HepG2 (cell line): ENCODE data around the gene DSTYK. TPM values are rescaled to one million over a fixed set of nuclear protein-coding genes. Genes with fewer than 3 reads are reported as not detected.

Experiments
- ATAC-seq: fragments of 200-7000 bp; cut with Tn5 transposase; 3 replicates; pipeline ENCODE4 v1.9.1; 2020; ENCODE audit warnings: mild to moderate bottlenecking, moderate library complexity
- BruUV-seq: library from RNA; stranded (reverse); fragments of 400-500 nt; replicated peaks from 2 replicates; lab custom pipeline; 2021; lab: Mats Ljungman, UMichigan
- CTCF ChIA-PET: fragments of 300-600 bp; formaldehyde crosslinking; extraction: SDS; loops from one replicate; lab custom pipeline; 2021; ENCODE audit warnings: low total read pairs, inconsistent platforms, low intra/inter-chr PET ratio; lab: Yijun Ruan, JAX
- POLR2A ChIA-PET: fragments of 350-600 bp; sonication (Branson Sonifier 250); formaldehyde crosslinking; loops from one replicate; lab custom pipeline; 2020; ENCODE audit warnings: antibody characterized with exemption, inconsistent platforms; lab: Yijun Ruan, JAX
- DNase-seq: peaks from one replicate; pipeline ENCODE4 v3.0.0-alpha.2; 2015; ENCODE audit warnings: low spot score
- FAIRE-seq: peaks from 3 replicates; lab custom pipeline; 2011; peaks lifted over from hg19 to GRCh38; lab: Jason Lieb, UNC
- H2AFZ ChIP-seq: one replicate; pipeline ENCODE4 v1.6.1; 2011; ENCODE audit warnings: low read length, inconsistent platforms
- H3K27ac ChIP-seq: fragments of 300-600 bp; 3 replicates; pipeline ENCODE4 v1.8.0; 2011; ENCODE audit warnings: mixed run types, mild to moderate bottlenecking, mixed read lengths, low read length, inconsistent platforms; ENCODE audit not compliant: insufficient read depth; ENCODE audit errors: extremely low read length
- H3K27me3 ChIP-seq, 2 experiments: fragments of 200-600 bp in 1 of 2; 2 replicates in 1 of 2; 3 replicates in 1 of 2; pipeline versions ENCODE4 v1.6.0 to v1.8.0; 2011; ENCODE audit warnings: low read length in 2 of 2, mild to moderate bottlenecking in 2 of 2, moderate library complexity in 2 of 2, inconsistent platforms in 1 of 2; ENCODE audit not compliant: insufficient read depth in 2 of 2, control insufficient read depth in 1 of 2
- H3K36me3 ChIP-seq, 2 experiments: fragments of 200-600 bp in 1 of 2; replicated peaks in 1 of 2; 2 replicates in 1 of 2; 3 replicates in 1 of 2; pipeline versions ENCODE4 v1.5.1 to v1.8.0; 2011; ENCODE audit warnings: low read length in 2 of 2, inconsistent platforms in 1 of 2; ENCODE audit not compliant: insufficient read depth in 2 of 2, control insufficient read depth in 1 of 2
- H3K4me1 ChIP-seq: 2 replicates; pipeline ENCODE4 v1.5.1; 2012; ENCODE audit warnings: low read length, inconsistent platforms; ENCODE audit not compliant: insufficient read depth
- H3K4me2 ChIP-seq: 2 replicates; pipeline ENCODE4 v1.6.0; 2011; ENCODE audit warnings: low read depth, low read length, inconsistent platforms
- H3K4me3 ChIP-seq, 3 experiments: fragments of 200-600 bp in 1 of 3; sonication (generic), shearing (Covaris generic) in 1 of 3; replicated peaks in 1 of 3; 2 replicates each; pipeline ENCODE4 v1.5.1; 2011 to 2016; ENCODE audit warnings: low read length in 3 of 3, inconsistent platforms in 2 of 3, low read depth in 2 of 3, mild to moderate bottlenecking in 2 of 3, control low read depth in 1 of 3, mixed read lengths in 1 of 3; ENCODE audit not compliant: insufficient read depth in 1 of 3
- H3K79me2 ChIP-seq: one replicate; pipeline ENCODE4 v1.6.1; 2011; ENCODE audit warnings: low read length, inconsistent platforms; ENCODE audit not compliant: insufficient read depth
- H3K9ac ChIP-seq: 2 replicates; pipeline ENCODE4 v1.6.0; 2011; ENCODE audit warnings: mild to moderate bottlenecking, low read depth, low read length, inconsistent platforms; ENCODE audit not compliant: insufficient read depth
- H3K9me3 ChIP-seq: 2 replicates; pipeline ENCODE4 v1.5.1; 2012; ENCODE audit warnings: mild to moderate bottlenecking, low read length
- H4K20me1 ChIP-seq: 2 replicates; pipeline ENCODE4 v1.6.0; 2011; ENCODE audit warnings: inconsistent platforms, mild to moderate bottlenecking, low read length, moderate library complexity; ENCODE audit not compliant: insufficient read depth
- CTCF ChIP-seq: sonication (generic); formaldehyde crosslinking; IDR thresholded peaks from 2 replicates; pipeline ENCODE4 v1.5.0; 2020; ENCODE audit warnings: mild to moderate bottlenecking, missing genetic modification reagents, moderate library complexity
- E2F2 ChIP-seq: sonication (generic); formaldehyde crosslinking; IDR thresholded peaks from 2 replicates; pipeline ENCODE4 v1.4.0; 2020; ENCODE audit warnings: missing genetic modification reagents, borderline replicate concordance
- FOSL2 ChIP-seq: sonication (generic); formaldehyde crosslinking; IDR thresholded peaks from 2 replicates; pipeline ENCODE4 v1.4.0; 2020; ENCODE audit warnings: missing genetic modification reagents
- STAG1 ChIP-seq: sonication (generic); formaldehyde crosslinking; IDR thresholded peaks from 2 replicates; pipeline ENCODE4 v1.4.0; 2020; ENCODE audit warnings: missing genetic modification reagents
- ZFP41 ChIP-seq: sonication (generic); formaldehyde crosslinking; IDR thresholded peaks from 2 replicates; pipeline ENCODE4 v1.4.0; 2020; ENCODE audit warnings: mild to moderate bottlenecking, missing genetic modification reagents, borderline replicate concordance
- ZFX ChIP-seq: sonication (generic); formaldehyde crosslinking; IDR thresholded peaks from 2 replicates; pipeline ENCODE4 v1.4.0; 2020; ENCODE audit warnings: mild to moderate bottlenecking, low read depth, missing genetic modification reagents, moderate library complexity
- ZNF432 ChIP-seq: sonication (generic); formaldehyde crosslinking; IDR thresholded peaks from 2 replicates; pipeline ENCODE4 v1.5.0; 2020; ENCODE audit warnings: missing genetic modification reagents, mild to moderate bottlenecking, borderline replicate concordance
- ZNF629 ChIP-seq: sonication (generic); formaldehyde crosslinking; conservative IDR thresholded peaks from 2 replicates; pipeline ENCODE4 v1.5.0; 2020; ENCODE audit warnings: missing genetic modification reagents
- WGBS: methylation state at CpG from one replicate; pipeline ENCODE4 v1.1.6; 2017; ENCODE audit warnings: low lambda C conversion rate; 5-methylcytosine and 5-hydroxymethylcytosine counted together
- in situ Hi-C: cut with HindIII; loops from 2 replicates; pipeline ENCODE4 v1.10.0; 2017; ENCODE audit warnings: low pct_unique_long_range_greater_than_20kb; ENCODE audit not compliant: extremely low pct_ligation_motif_present
- intact Hi-C: fragments of 100-400 bp; cut with micrococcal nuclease; formaldehyde crosslinking; loops from one replicate; pipeline ENCODE4 v1.10.0; 2022; ENCODE audit not compliant: unreplicated experiment
- polyA plus RNA-seq, 8 experiments: library from polyadenylated mRNA; depleted of rRNA in 3 of 8; stranded (reverse) in 7 of 8; unstranded in 1 of 8; fragments of >200 nt; fragmentation: Illumina TruSeq in 4 of 8; extraction: Trizol in 4 of 8; gene quantifications; 2 replicates each; pipeline versions ENCODE4 v1.2.1 to v1.2.3, GENCODE V29; 2011 to 2016; ENCODE audit warnings: low read depth in 4 of 8, missing spikeins in 1 of 8, mixed read lengths in 1 of 8; ENCODE audit not compliant: insufficient read depth in 1 of 8
- total RNA-seq, 5 experiments: library from RNA; depleted of rRNA; stranded (reverse); fragments of >200 nt; fragmentation: Illumina TruSeq; extraction: Trizol; gene quantifications; 2 replicates each; pipeline ENCODE4 v1.2.3, GENCODE V29; 2016; ENCODE audit warnings: low read depth in 1 of 5
- TF ChIP-seq, protein P1 (sequence below): sonication (generic); formaldehyde crosslinking; IDR thresholded peaks from 2 replicates; pipeline ENCODE4 v1.4.0; 2020; ENCODE audit warnings: missing genetic modification reagents
- TF ChIP-seq, protein P2 (sequence below), 2 experiments: sonication (generic) in 1 of 2; formaldehyde crosslinking in 1 of 2; IDR thresholded peaks; 2 replicates each; pipeline versions ENCODE4 v1.4.0 to v1.6.1; 2018 to 2020; ENCODE audit warnings: missing genetic modification reagents in 2 of 2, borderline replicate concordance in 1 of 2, low read depth in 1 of 2, mild to moderate bottlenecking in 1 of 2, missing biosample characterization in 1 of 2
- TF ChIP-seq, protein P3 (sequence below): sonication (generic); formaldehyde crosslinking; IDR thresholded peaks from 2 replicates; pipeline ENCODE4 v1.4.0; 2020; ENCODE audit warnings: missing genetic modification reagents

The DSTYK gene
- total and polyA plus RNA-seq, 2 of the 13 experiments (the other 11 are each of a cell fraction or from before 2014, with no cell fraction given), result 2.6 to 4.8 TPM

GRCh38 chr1:205229399-205229871 lies 17.9 kb upstream of the DSTYK start:
- Histone ChIP-seq H3K4me2 (peak overlapping the region; percentile 92; the same call in 1 of the 2 replicates), H3K4me1 (peaks cover 30% of the 10 kb centered on the region), H4K20me1 (no peaks in the 10 kb centered on the region), H3K27me3 (peaks cover 4 to 42% of the 10 kb centered on the region in 2 experiments; a peak in 4 of 5 replicates), H2AFZ (no peak overlapping the region), H3K36me3 (no peaks in the 10 kb centered on the region), H3K9ac (no peak overlapping the region), H3K4me3 (peak overlapping the region in 1 of 3 experiments; percentile 78; a peak in 1 of 6 replicates), H3K9me3 (no peaks in the 10 kb centered on the region)
- intact Hi-C loops (loop anchor here (1.0 kb wide), 1 partner anchor 27 kb away; no protein-coding TSS in a partner anchor), in situ Hi-C loops (no loop called here)
- peak; percentile 42 for DNase-seq
- FAIRE-seq, result no peak
- WGBS, result 0% methylated on average over 8 of the region's 15 CpGs
- CTCF ChIA-PET, result interaction anchor here (1.1 kb wide), 1 partner anchor 26 kb away, joined by 4 read pairs; no protein-coding TSS in a partner anchor
- BruUV-seq, result no TSS peak
- TF ChIP-seq ZNF629, result peak; percentile 47; the same call in 1 of the 2 replicates
- TF ChIP-seq, protein P1, sequence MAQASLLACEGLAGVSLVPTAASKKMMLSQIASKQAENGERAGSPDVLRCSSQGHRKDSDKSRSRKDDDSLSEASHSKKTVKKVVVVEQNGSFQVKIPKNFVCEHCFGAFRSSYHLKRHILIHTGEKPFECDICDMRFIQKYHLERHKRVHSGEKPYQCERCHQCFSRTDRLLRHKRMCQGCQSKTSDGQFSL (CRISPR knock-in tag), result peak; percentile 85
- TF ChIP-seq STAG1 (CRISPR knock-in tag), result peak; percentile 28; the same call in 1 of the 2 replicates
- no peak for TF ChIP-seq FOSL2 (CRISPR knock-in tag)
- TF ChIP-seq, protein P2, sequence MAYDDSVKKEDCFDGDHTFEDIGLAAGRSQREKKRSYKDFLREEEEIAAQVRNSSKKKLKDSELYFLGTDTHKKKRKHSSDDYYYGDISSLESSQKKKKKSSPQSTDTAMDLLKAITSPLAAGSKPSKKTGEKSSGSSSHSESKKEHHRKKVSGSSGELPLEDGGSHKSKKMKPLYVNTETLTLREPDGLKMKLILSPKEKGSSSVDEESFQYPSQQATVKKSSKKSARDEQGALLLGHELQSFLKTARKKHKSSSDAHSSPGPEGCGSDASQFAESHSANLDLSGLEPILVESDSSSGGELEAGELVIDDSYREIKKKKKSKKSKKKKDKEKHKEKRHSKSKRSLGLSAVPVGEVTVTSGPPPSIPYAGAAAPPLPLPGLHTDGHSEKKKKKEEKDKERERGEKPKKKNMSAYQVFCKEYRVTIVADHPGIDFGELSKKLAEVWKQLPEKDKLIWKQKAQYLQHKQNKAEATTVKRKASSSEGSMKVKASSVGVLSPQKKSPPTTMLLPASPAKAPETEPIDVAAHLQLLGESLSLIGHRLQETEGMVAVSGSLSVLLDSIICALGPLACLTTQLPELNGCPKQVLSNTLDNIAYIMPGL (CRISPR knock-in tag; IDR thresholded peaks at IDR 0.05; ENCODE audit: borderline replicate concordance in 1 of 2, low read depth in 1 of 2), result 0 out of 4 replicates have a peak, but pooled peaks of 1 of the 2 experiments have one; percentile 27
- TF ChIP-seq CTCF, result peak; percentile 58
- TF ChIP-seq, protein P3, sequence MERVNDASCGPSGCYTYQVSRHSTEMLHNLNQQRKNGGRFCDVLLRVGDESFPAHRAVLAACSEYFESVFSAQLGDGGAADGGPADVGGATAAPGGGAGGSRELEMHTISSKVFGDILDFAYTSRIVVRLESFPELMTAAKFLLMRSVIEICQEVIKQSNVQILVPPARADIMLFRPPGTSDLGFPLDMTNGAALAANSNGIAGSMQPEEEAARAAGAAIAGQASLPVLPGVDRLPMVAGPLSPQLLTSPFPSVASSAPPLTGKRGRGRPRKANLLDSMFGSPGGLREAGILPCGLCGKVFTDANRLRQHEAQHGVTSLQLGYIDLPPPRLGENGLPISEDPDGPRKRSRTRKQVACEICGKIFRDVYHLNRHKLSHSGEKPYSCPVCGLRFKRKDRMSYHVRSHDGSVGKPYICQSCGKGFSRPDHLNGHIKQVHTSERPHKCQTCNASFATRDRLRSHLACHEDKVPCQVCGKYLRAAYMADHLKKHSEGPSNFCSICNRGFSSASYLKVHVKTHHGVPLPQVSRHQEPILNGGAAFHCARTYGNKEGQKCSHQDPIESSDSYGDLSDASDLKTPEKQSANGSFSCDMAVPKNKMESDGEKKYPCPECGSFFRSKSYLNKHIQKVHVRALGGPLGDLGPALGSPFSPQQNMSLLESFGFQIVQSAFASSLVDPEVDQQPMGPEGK, result peak; percentile 58
- no peak for TF ChIP-seq ZNF432 (CRISPR knock-in tag)
- TF ChIP-seq E2F2 (CRISPR knock-in tag), result no peak
- 0 out of 2 replicates have a peak, but pooled peaks have one; percentile 23 for TF ChIP-seq ZFX (CRISPR knock-in tag)
- no peak for TF ChIP-seq ZFP41 (CRISPR knock-in tag)
- TF ChIP-seq, all 625 proteins: peak for 7
- H3K79me2 ChIP-seq, result no peaks in the 10 kb centered on the region
- POLR2A ChIA-PET, result interaction anchor here (1.2 to 2.1 kb wide), 3 partner anchors 19 to 107 kb away, joined by 3 to 5 read pairs (median 5); partner anchors contain the start of genes DSTYK and RBBP5
- peak; percentile 74 for ATAC-seq
- H3K27ac ChIP-seq, result no peak overlapping the region
